GM10248 (cell line): ENCODE results near the gene C5orf15.

Experiments used
- CTCF ChIA-PET: fragments of 300-600 bp; sonication (Branson Sonifier 250); formaldehyde crosslinking; extraction: SDS; loops from one replicate; lab custom pipeline; 2021; ENCODE audit warnings: antibody characterized with exemption; lab: Yijun Ruan, JAX
- POLR2A ChIA-PET: fragments of 350-650 bp; sonication (Branson Sonifier 250); formaldehyde crosslinking; extraction: SDS; loops from one replicate; lab custom pipeline; 2020; ENCODE audit warnings: antibody characterized with exemption; lab: Yijun Ruan, JAX
- DNase-seq: peaks from one replicate; pipeline ENCODE4 v3.0.0; 2012; ENCODE audit errors: extremely low spot score
- CTCF ChIP-seq: IDR thresholded peaks from 2 replicates; pipeline ENCODE4 v1.5.1; 2012; ENCODE audit warnings: mild to moderate bottlenecking, low read depth; ENCODE audit errors: extremely low read depth, missing control alignments, control extremely low read depth

The C5orf15 gene

GRCh38 chr5:133921979-133922378 lies 46.4 kb downstream of the C5orf15 start:
- no peak for DNase-seq
- no peak for TF ChIP-seq CTCF
- ChIA-PET CTCF (interaction anchor here (0.6 to 1.8 kb wide), 4 partner anchors 13 to 75 kb away, joined by 3 to 5 read pairs (median 4); no protein-coding TSS in a partner anchor), POLR2A (interaction anchor here (1.3 kb wide), 1 partner anchor 8 kb away, joined by 3 read pairs; no protein-coding TSS in a partner anchor)

GRCh38 chr5:133921069-133921468 lies 47.4 kb downstream of the C5orf15 start:
- DNase-seq, result no peak
- ChIA-PET POLR2A (interaction anchor here (1.3 kb wide), 1 partner anchor 9 kb away, joined by 3 read pairs; no protein-coding TSS in a partner anchor), CTCF (no interaction called here)
- no peak for TF ChIP-seq CTCF

- no peak for TF ChIP-seq CTCF
- ChIA-PET CTCF (no interaction called here), POLR2A (no interaction called here)
- DNase-seq, result no peak
These were observed 49.0 kb downstream of the C5orf15 start for GRCh38 chr5:133919148-133920136.

- no peak for TF ChIP-seq CTCF
- no peak for DNase-seq
- ChIA-PET POLR2A (no interaction called here), CTCF (interaction anchor here (1.1 kb wide), 1 partner anchor 9 kb away, joined by 3 read pairs; no protein-coding TSS in a partner anchor)
These were observed 49.7 kb downstream of the C5orf15 start for GRCh38 chr5:133918731-133919130.

- DNase-seq, result no peak
- no peak for TF ChIP-seq CTCF
- POLR2A ChIA-PET, result no interaction called here
- CTCF ChIA-PET, result interaction anchor here (1.1 kb wide), 1 partner anchor 9 kb away, joined by 3 read pairs; no protein-coding TSS in a partner anchor
These were observed 50.1 kb downstream of the C5orf15 start for GRCh38 chr5:133918316-133918715.

GRCh38 chr5:133917785-133918184 lies 50.6 kb downstream of the C5orf15 start:
- CTCF ChIA-PET, result interaction anchor here (1.1 kb wide), 2 partner anchors 8 to 21 kb away, joined by 3 read pairs; no protein-coding TSS in a partner anchor

More at GRCh38 chr5:133917785-133918184, 50.6 kb downstream of the C5orf15 start:
- no peak for TF ChIP-seq CTCF
- POLR2A ChIA-PET, result no interaction called here
- no peak for DNase-seq
